Mucosa of stomach (tissue), 1 donor: Measurements from ENCODE around the gene CTTNBP2.

ENCODE experiments used
- H3K27me3 ChIP-seq: one replicate; pipeline ENCODE4 v1.7.0; 2013; ENCODE audit warnings: mild to moderate bottlenecking, low read length; ENCODE audit not compliant: control insufficient read depth, insufficient read depth
- H3K36me3 ChIP-seq: one replicate; pipeline ENCODE4 v1.7.0; 2013; ENCODE audit warnings: low read length; ENCODE audit not compliant: control insufficient read depth, insufficient read depth
- H3K4me1 ChIP-seq: one replicate; pipeline ENCODE4 v1.7.0; 2013; ENCODE audit warnings: mild to moderate bottlenecking, low read length; ENCODE audit not compliant: control insufficient read depth, insufficient read depth
- H3K4me3 ChIP-seq: one replicate; pipeline ENCODE4 v1.7.0; 2013; ENCODE audit warnings: low read length
- H3K9ac ChIP-seq: one replicate; pipeline ENCODE4 v1.7.0; 2013; ENCODE audit warnings: mild to moderate bottlenecking, low read length, moderate library complexity
- H3K9me3 ChIP-seq: one replicate; pipeline ENCODE4 v1.7.0; 2013; ENCODE audit warnings: mild to moderate bottlenecking, low read length, moderate library complexity; ENCODE audit not compliant: control insufficient read depth
- donor health status: Pancreatic carcinoma.

The CTTNBP2 gene

DNA sequence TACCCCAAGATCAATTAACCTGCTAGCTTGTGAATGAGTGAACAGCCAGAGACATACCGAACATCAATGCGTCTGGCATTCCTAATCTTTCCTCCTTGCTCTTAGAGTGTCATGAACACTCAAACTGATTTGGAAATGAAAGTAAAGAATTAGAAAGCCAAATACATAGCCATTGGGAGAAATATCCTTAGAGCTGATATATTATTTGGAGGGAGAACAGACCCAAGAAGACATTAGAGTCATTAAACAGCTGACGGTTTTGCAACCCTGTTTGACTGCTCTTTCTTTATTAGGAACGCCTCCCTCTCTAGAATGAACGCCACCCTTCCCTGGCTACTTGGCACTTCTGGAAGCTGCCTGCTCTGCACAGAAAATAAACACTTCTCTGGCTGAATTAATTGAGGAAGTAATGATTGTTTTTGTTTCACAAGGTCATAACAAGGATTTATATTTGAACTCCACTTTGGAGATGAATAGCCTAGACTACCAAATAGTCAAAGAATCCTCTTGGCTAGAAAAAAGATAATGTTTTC, 42.8 kb downstream of the CTTNBP2 start:
- no peak overlapping the region for H3K9ac ChIP-seq
- H3K27me3 ChIP-seq: no peaks in the 10 kb centered on the region
- no peak overlapping the region for H3K4me3 ChIP-seq
- no peaks in the 10 kb centered on the region for H3K36me3 ChIP-seq
- no peaks in the 10 kb centered on the region for H3K9me3 ChIP-seq
- peaks cover 16% of the 10 kb centered on the region for H3K4me1 ChIP-seq

DNA sequence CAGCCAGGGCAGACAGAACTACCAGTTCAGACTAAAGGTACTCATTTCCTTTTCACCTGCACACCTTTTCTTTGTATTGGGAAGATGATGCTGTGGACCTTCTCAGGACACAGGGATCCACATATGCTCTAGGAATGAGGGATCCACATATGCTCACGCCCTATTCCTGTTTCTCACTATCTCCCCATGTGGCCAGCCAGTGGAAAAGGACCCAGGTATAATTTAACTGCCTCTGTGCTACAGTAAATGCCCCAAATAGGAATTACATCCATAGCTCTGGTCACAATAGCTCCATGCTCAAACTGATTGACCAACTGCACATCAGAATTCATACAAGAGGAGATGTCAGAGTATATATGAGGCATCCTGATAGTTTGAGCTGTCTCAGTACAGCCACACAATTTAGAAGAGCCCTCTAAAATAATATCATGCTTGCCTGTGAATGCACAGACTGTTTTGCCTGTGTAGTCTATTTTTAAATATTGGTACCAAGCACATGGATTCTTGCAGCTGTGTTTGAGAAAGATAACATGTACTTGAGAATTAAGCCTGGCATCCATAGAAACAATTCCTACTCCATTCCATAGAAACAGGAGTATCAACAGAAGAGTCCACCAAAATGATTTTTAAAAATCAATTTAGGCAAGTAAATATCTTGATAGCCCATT, 43.7 kb downstream of the CTTNBP2 start:
- Histone ChIP-seq H3K9ac (no peak overlapping the region), H3K4me1 (peaks cover 16% of the 10 kb centered on the region), H3K4me3 (no peak overlapping the region), H3K27me3 (no peaks in the 10 kb centered on the region), H3K9me3 (no peaks in the 10 kb centered on the region), H3K36me3 (no peaks in the 10 kb centered on the region)

- H3K9me3 ChIP-seq: no peaks in the 10 kb centered on the region
- no peaks in the 10 kb centered on the region for H3K36me3 ChIP-seq
- no peak overlapping the region for H3K4me3 ChIP-seq
- H3K27me3 ChIP-seq: no peaks in the 10 kb centered on the region
- no peak overlapping the region for H3K9ac ChIP-seq
- peaks cover 16% of the 10 kb centered on the region for H3K4me1 ChIP-seq
Observed at GRCh38 chr7:117828825-117829224, 44.4 kb downstream of the CTTNBP2 start.

DNA sequence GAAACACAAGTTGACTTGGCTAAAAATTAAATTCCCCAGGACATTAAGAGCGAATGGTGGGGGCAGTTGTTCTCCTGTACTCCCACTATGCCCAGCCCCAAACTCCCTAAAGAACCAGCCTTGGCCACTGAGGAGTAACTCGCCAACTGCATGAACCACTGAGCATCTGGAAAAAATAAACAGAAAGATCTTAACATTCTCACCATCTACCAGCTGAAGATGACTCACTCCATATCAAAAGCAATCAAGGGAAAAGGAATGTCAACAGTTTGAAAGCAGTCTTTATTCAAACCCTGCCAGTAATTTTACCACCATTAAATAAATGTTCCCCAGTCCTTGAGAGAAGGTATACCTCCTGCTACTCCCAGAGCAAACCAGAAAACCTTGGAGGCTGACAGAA, 45.4 kb downstream of the CTTNBP2 start:
- H3K27me3 ChIP-seq: no peaks in the 10 kb centered on the region
- no peak overlapping the region for H3K4me3 ChIP-seq
- no peaks in the 10 kb centered on the region for H3K36me3 ChIP-seq
- H3K4me1 ChIP-seq: peaks cover 16% of the 10 kb centered on the region
- H3K9ac ChIP-seq: no peak overlapping the region
- no peaks in the 10 kb centered on the region for H3K9me3 ChIP-seq

DNA sequence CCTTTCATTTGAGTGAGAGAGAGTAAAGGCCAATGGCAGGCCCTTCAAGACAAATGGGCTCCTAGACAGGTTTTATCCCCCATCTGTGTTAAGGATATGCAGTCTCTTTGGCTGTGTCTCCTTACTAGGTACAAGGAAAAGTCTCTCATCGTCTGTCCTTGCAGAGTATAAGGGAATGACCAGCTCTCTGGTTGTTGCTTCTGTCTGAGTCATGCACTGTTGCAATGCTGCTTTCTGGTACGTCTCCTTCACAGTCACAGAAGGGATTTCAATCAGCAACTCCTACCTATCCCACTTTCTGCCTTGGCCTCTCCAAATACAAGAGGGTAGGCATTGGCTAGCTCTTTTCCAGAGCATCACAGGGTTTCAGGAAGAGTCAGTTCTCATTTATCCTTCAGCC, 48.1 kb downstream of the CTTNBP2 start:
- Histone ChIP-seq H3K9me3 (no peaks in the 10 kb centered on the region), H3K27me3 (no peaks in the 10 kb centered on the region), H3K36me3 (no peaks in the 10 kb centered on the region), H3K4me1 (peaks cover 12% of the 10 kb centered on the region), H3K9ac (no peak overlapping the region), H3K4me3 (no peak overlapping the region)

DNA sequence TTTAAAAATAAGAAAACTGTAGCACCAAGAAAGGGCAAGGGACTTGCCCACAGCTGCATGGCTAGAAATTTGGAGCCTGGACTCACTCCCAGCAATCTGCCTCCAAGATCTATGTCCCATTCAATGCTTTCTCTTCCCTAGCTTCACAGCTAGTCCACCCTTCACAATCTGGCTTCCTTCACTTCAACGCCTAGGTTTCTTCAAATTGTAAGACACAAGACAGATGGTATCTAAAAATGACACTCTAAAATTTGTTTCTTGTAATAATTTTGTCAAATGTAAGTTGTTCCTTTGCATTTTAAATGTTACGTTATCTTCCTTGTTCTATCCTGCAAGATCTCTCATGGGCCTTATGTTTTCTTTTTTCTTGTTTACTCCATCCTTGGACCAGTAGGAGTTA, 48.6 kb downstream of the CTTNBP2 start:
- peaks cover 12% of the 10 kb centered on the region for H3K4me1 ChIP-seq

GRCh38 chr7:117819558-117819957, 53.7 kb downstream of the CTTNBP2 start:
- Histone ChIP-seq H3K36me3 (no peaks in the 10 kb centered on the region), H3K27me3 (peaks cover 3% of the 10 kb centered on the region), H3K4me3 (no peak overlapping the region), H3K4me1 (no peaks in the 10 kb centered on the region), H3K9ac (no peak overlapping the region), H3K9me3 (no peaks in the 10 kb centered on the region)

More for the DNA sequence above, 48.6 kb downstream of the CTTNBP2 start:
- no peaks in the 10 kb centered on the region for H3K9me3 ChIP-seq
- H3K27me3 ChIP-seq: no peaks in the 10 kb centered on the region
- no peak overlapping the region for H3K9ac ChIP-seq
- H3K4me3 ChIP-seq: no peak overlapping the region
- no peaks in the 10 kb centered on the region for H3K36me3 ChIP-seq

DNA sequence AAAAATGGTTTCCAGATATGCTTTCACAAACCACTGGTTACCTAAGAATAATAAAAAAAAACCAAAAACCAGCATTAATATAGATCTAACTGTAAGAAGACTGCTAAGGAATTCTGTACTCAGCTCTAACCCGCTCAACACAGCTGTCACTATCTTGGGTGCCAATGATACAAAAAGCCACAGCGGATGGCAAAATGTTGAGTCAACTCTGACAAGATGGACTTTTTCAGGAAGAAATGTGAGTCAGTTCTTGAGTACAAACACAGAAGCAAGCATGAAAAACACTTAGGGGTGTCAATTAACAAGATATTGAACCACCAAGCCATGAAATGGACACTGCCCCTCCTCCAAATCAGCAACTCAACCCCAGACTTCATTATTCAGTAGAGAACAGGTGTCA, 55.0 kb downstream of the CTTNBP2 start:
- H3K9ac ChIP-seq: no peak overlapping the region
- no peaks in the 10 kb centered on the region for H3K4me1 ChIP-seq
- no peaks in the 10 kb centered on the region for H3K36me3 ChIP-seq
- no peak overlapping the region for H3K4me3 ChIP-seq
- H3K9me3 ChIP-seq: no peaks in the 10 kb centered on the region
- peaks cover 3% of the 10 kb centered on the region for H3K27me3 ChIP-seq

GRCh38 chr7:117816727-117817126, 56.5 kb downstream of the CTTNBP2 start:
- no peaks in the 10 kb centered on the region for H3K36me3 ChIP-seq
- no peaks in the 10 kb centered on the region for H3K9me3 ChIP-seq
- H3K9ac ChIP-seq: no peak overlapping the region
- H3K27me3 ChIP-seq: peaks cover 3% of the 10 kb centered on the region
- H3K4me3 ChIP-seq: no peak overlapping the region
- H3K4me1 ChIP-seq: no peaks in the 10 kb centered on the region

DNA sequence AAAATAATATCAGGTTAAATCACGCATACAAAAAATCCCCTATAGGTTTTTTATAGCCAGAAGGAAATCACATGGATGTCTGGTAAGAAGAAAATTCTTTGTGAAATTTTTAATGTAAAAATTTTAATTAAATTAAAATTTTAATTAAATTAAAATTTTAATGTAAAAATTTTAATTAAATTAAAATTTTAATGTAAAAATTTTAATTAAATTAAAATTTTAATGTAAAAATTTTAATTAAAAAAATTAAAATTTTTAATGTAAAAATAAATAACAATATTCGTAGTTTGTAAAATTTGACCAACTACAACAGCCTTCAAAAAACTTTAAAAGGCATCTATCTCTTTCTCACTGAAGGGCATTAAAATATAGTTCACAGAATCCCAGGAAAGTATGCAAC, 61.5 kb downstream of the CTTNBP2 start:
- Histone ChIP-seq H3K4me1 (peaks cover 22% of the 10 kb centered on the region), H3K27me3 (no peaks in the 10 kb centered on the region), H3K4me3 (no peak overlapping the region), H3K9me3 (no peaks in the 10 kb centered on the region), H3K36me3 (no peaks in the 10 kb centered on the region), H3K9ac (no peak overlapping the region)

DNA sequence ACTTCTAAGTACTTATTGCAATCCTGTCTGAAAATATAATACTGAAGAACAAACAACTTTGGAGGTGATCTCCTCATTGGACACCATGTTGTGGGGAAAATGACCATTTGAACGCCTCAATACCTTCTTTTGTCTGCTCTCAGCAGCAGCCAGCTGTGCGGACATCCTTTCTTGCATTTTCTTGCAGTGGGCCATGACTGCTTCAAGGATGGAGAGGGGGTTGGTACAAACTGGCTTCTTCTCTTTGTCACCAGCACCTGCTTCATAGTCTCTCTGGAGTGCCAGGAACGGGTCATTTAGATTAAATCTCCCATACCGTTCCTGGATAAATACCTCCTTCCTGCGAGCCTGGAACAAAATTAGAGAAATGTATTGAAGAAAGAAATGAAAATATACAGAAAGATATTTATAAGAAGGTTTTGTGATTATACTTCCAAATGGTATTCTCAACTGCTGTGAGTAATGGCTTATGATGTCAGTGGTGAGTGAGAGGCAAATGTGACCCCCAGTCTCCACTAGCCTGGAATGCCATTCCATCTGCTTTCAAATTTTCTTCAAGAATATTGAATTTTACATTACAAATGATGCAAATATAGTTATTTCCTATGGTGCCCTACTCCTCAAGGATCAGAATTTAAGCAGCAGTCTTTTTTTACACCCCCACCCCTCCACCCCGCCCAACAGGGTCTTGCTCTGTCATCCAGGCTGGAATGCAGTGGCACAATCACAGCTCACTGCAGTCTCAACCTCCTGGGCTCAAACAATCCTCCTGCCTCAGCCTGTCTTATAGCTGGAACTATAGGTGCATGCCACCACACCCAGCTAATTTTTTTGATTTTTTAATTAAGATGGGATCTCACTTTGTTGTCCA, 62.4 kb downstream of the CTTNBP2 start:
- H3K9me3 ChIP-seq: no peaks in the 10 kb centered on the region
- H3K4me1 ChIP-seq: peaks cover 22% of the 10 kb centered on the region
- no peaks in the 10 kb centered on the region for H3K36me3 ChIP-seq
- H3K9ac ChIP-seq: no peak overlapping the region
- no peak overlapping the region for H3K4me3 ChIP-seq
- no peaks in the 10 kb centered on the region for H3K27me3 ChIP-seq

GRCh38 chr7:117809958-117810357, 63.3 kb downstream of the CTTNBP2 start:
- H3K4me1 ChIP-seq: peaks cover 22% of the 10 kb centered on the region
- no peak overlapping the region for H3K4me3 ChIP-seq
- no peak overlapping the region for H3K9ac ChIP-seq
- H3K27me3 ChIP-seq: no peaks in the 10 kb centered on the region
- H3K36me3 ChIP-seq: no peaks in the 10 kb centered on the region
- H3K9me3 ChIP-seq: no peaks in the 10 kb centered on the region
